Endothelial cell of umbilical vein (primary cell): ENCODE measurements around the gene METTL14. TPM values are rescaled to one million over a fixed set of nuclear protein-coding genes. Genes with fewer than 3 reads are reported as not detected.

Experiments
- BruUV-seq: library from RNA; stranded (reverse); fragments of 400-500 nt; replicated peaks from 2 replicates; lab custom pipeline; 2021; lab: Mats Ljungman, UMichigan
- CTCF ChIA-PET: fragments of 300-600, 350-600 bp; sonication (Branson Sonifier 250); formaldehyde crosslinking; loops from one replicate; lab custom pipeline; 2021; ENCODE audit warnings: antibody characterized with exemption, inconsistent platforms; lab: Charles Lee
- POLR2A ChIA-PET: fragments of 300-600, 350-600 bp; sonication (Branson Sonifier 250); formaldehyde crosslinking; loops from one replicate; lab custom pipeline; 2021; ENCODE audit warnings: antibody characterized with exemption, inconsistent platforms; lab: Charles Lee
- DNase-seq: peaks from one replicate; pipeline ENCODE4 v3.0.0-alpha.2; 2011; ENCODE audit warnings: low read depth, low spot score
- FAIRE-seq: peaks from 2 replicates; lab custom pipeline; 2011; peaks lifted over from hg19 to GRCh38; lab: Jason Lieb, UNC
- H2AFZ ChIP-seq: 2 replicates; pipeline ENCODE4 v1.6.0; 2012; ENCODE audit warnings: low read depth, low read length, control low read depth, inconsistent platforms
- H3K27ac ChIP-seq: 2 replicates; pipeline ENCODE4 v1.5.1; 2011; ENCODE audit warnings: low read depth, mild to moderate bottlenecking, control low read depth, low read length, moderate library complexity; ENCODE audit not compliant: insufficient read depth
- H3K27me3 ChIP-seq, 2 experiments: 2 replicates each; pipeline versions ENCODE4 v1.6.0 to v1.6.1; 2011; ENCODE audit warnings: low read length in 2 of 2, mixed read lengths in 1 of 2; ENCODE audit not compliant: control insufficient read depth in 2 of 2, insufficient read depth in 2 of 2
- H3K36me3 ChIP-seq, 2 experiments: 2 replicates in 1 of 2; 3 replicates in 1 of 2; pipeline ENCODE4 v1.5.1; 2011; ENCODE audit warnings: low read length in 2 of 2, mild to moderate bottlenecking in 1 of 2, moderate library complexity in 1 of 2; ENCODE audit not compliant: control insufficient read depth in 2 of 2, insufficient read depth in 2 of 2; ENCODE audit errors: extremely low read depth in 1 of 2
- H3K4me1 ChIP-seq: 3 replicates; pipeline ENCODE4 v1.5.1; 2011; ENCODE audit warnings: mild to moderate bottlenecking, low read length; ENCODE audit not compliant: control insufficient read depth, insufficient read depth; ENCODE audit errors: extremely low read depth
- H3K4me2 ChIP-seq: 2 replicates; pipeline ENCODE4 v1.6.1; 2011; ENCODE audit warnings: low read length, control low read depth, mixed read lengths; ENCODE audit not compliant: insufficient read depth
- H3K4me3 ChIP-seq, 3 experiments: fragments of 200-600 bp in 1 of 3; sonication (generic), shearing (Covaris generic) in 1 of 3; replicated peaks in 1 of 3; 2 replicates each; pipeline ENCODE4 v1.5.1; 2011 to 2016; ENCODE audit warnings: control low read depth in 3 of 3, low read length in 3 of 3, mild to moderate bottlenecking in 2 of 3, inconsistent platforms in 1 of 3, low read depth in 1 of 3, moderate library complexity in 1 of 3; ENCODE audit not compliant: insufficient read depth in 1 of 3
- H3K79me2 ChIP-seq: 2 replicates; pipeline ENCODE4 v1.6.0; 2012; ENCODE audit warnings: low read length, inconsistent platforms; ENCODE audit not compliant: control insufficient read depth, insufficient read depth
- H3K9ac ChIP-seq: replicated peaks from 2 replicates; pipeline ENCODE3; 2011; ENCODE audit warnings: low read length, control low read depth; ENCODE audit not compliant: insufficient read depth; ENCODE audit errors: extremely low read depth
- H3K9me1 ChIP-seq: replicated peaks from 3 replicates; pipeline ENCODE4 v1.6.0; 2011; ENCODE audit warnings: mild to moderate bottlenecking, low read length; ENCODE audit not compliant: control insufficient read depth, insufficient read depth; ENCODE audit errors: extremely low read depth
- H3K9me3 ChIP-seq: replicated peaks from 2 replicates; pipeline ENCODE4 v1.5.1; 2012; ENCODE audit warnings: low read length, inconsistent platforms; ENCODE audit not compliant: control insufficient read depth, insufficient read depth
- H4K20me1 ChIP-seq: replicated peaks from 2 replicates; pipeline ENCODE3; 2011; ENCODE audit warnings: mild to moderate bottlenecking, low read length; ENCODE audit not compliant: control insufficient read depth, insufficient read depth; ENCODE audit errors: extremely low read depth
- CTCF ChIP-seq, 2 donors: IDR thresholded peaks; 1 replicate in 1 of 2; 2 replicates in 1 of 2; pipeline ENCODE4 v1.5.1; 2011; ENCODE audit warnings: low read length in 2 of 2, mild to moderate bottlenecking in 2 of 2, moderate library complexity in 2 of 2, control low read depth in 1 of 2, inconsistent platforms in 1 of 2, low read depth in 1 of 2; ENCODE audit not compliant: insufficient read depth in 1 of 2; ENCODE audit errors: extremely low read depth in 1 of 2
- EZH2 ChIP-seq: IDR thresholded peaks from 2 replicates; pipeline ENCODE4 v1.6.1; 2012; ENCODE audit warnings: borderline replicate concordance, low read depth, mild to moderate bottlenecking, moderate library complexity, low read length, inconsistent platforms; ENCODE audit not compliant: severe bottlenecking
- FOS ChIP-seq: IDR thresholded peaks from 2 replicates; pipeline ENCODE4 v1.6.1; 2011; ENCODE audit warnings: mild to moderate bottlenecking, low read length, moderate library complexity, borderline replicate concordance; ENCODE audit not compliant: insufficient read depth
- GATA2 ChIP-seq: IDR thresholded peaks from 2 replicates; pipeline ENCODE4 v1.7.0; 2011; ENCODE audit warnings: low read depth, mild to moderate bottlenecking, moderate library complexity, mixed read lengths, low read length; ENCODE audit not compliant: insufficient read length, insufficient read depth
- JUN ChIP-seq: IDR thresholded peaks from 2 replicates; pipeline ENCODE4 v1.6.1; 2011; ENCODE audit warnings: borderline replicate concordance, low read depth; ENCODE audit not compliant: insufficient read length, insufficient read depth
- MAX ChIP-seq: IDR thresholded peaks from 2 replicates; pipeline ENCODE4 v1.6.1; 2011; ENCODE audit not compliant: insufficient read depth, insufficient read length
- MYC ChIP-seq: IDR thresholded peaks from one replicate; pipeline ENCODE4 v1.6.1; 2011; ENCODE audit warnings: mild to moderate bottlenecking, low read depth, low read length
- POLR2A ChIP-seq: IDR thresholded peaks from 2 replicates; pipeline ENCODE4 v1.6.1; 2012; ENCODE audit warnings: low read depth, mild to moderate bottlenecking, control low read depth, low read length
- POLR2AphosphoS5 ChIP-seq: IDR thresholded peaks from 2 replicates; pipeline ENCODE4 v1.6.1; 2012; ENCODE audit warnings: low read depth, mild to moderate bottlenecking, control low read depth, low read length, moderate library complexity; ENCODE audit not compliant: insufficient read depth
- dilution Hi-C: fragments of 300-500 bp; cut with MboI; formaldehyde crosslinking; loops from one replicate; pipeline ENCODE4 v1.15.0; 2019; ENCODE audit warnings: low sequenced_read_pairs; ENCODE audit not compliant: extremely low pct_ligation_motif_present
- intact Hi-C: fragments of 100-400 bp; cut with micrococcal nuclease; formaldehyde crosslinking; loops from one replicate; pipeline ENCODE4 v1.10.0; 2022
- polyA plus RNA-seq, 4 experiments: library from polyadenylated mRNA; depleted of rRNA in 3 of 4; stranded (reverse) in 3 of 4; unstranded in 1 of 4; fragments of >200 nt; gene quantifications; 2 replicates each; pipeline versions ENCODE4 v1.2.1 to v1.2.3, GENCODE V29; 2011 to 2012; ENCODE audit warnings: missing spikeins in 1 of 4
- total RNA-seq: library from RNA; stranded (reverse); gene quantifications from 2 replicates; pipeline ENCODE4 v1.2.3, GENCODE V29; 2021

METTL14 gene
- total and polyA plus RNA-seq, 2 donors (not counting 3 experiments of a cell fraction or from before 2014, with no cell fraction given), result 6.5 to 38.6 TPM

GRCh38 chr4:118739022-118739713 is 54.0 kb downstream of the METTL14 start:
- H3K4me3 ChIP-seq, result no peak overlapping the region
- no peaks in the 10 kb centered on the region for H3K9me1 ChIP-seq
- H3K9ac ChIP-seq, result no peak overlapping the region
- H3K4me2 ChIP-seq, result no peak overlapping the region
- H3K27me3 ChIP-seq, result no peaks in the 10 kb centered on the region
- H3K9me3 ChIP-seq, result no peaks in the 10 kb centered on the region
- dilution Hi-C loops, result no loop called here
- H3K79me2 ChIP-seq, result no peaks in the 10 kb centered on the region
- intact Hi-C loops, result no loop called here
- DNase-seq (no peak), FAIRE-seq (no peak)
- H2AFZ ChIP-seq, result no peak overlapping the region
- TF ChIP-seq JUN (no peak), POLR2A (no peak), POLR2AphosphoS5 (no peak), EZH2 (no peak), FOS (no peak), MYC (no peak), MAX (no peak), CTCF (IDR thresholded peaks at IDR 0.05; ENCODE audit: extremely low read depth in 1 of 2, insufficient read depth in 1 of 2, low read depth in 1 of 2, low read length in 2 of 2) (no peak), GATA2 (no peak)
- ChIA-PET CTCF (interaction anchor here (0.8 to 1.6 kb wide), 2 partner anchors 29 to 33 kb away, joined by 3 to 8 read pairs; no protein-coding TSS in a partner anchor), POLR2A (no interaction called here)
- no peaks in the 10 kb centered on the region for H4K20me1 ChIP-seq
- no TSS peak for BruUV-seq
- peaks cover 21 to 50% of the 10 kb centered on the region in 2 experiments for H3K36me3 ChIP-seq
- H3K4me1 ChIP-seq, result peaks cover 2% of the 10 kb centered on the region
- no peak overlapping the region for H3K27ac ChIP-seq
